Neuron (in vitro differentiated cells): ENCODE measurements around the gene SFXN5.

Experiments used
- H2AFZ ChIP-seq: one replicate; pipeline ENCODE4 v1.6.1; 2013; ENCODE audit warnings: low read depth, mild to moderate bottlenecking, inconsistent platforms, low read length, moderate library complexity
- H3K27me3 ChIP-seq: one replicate; pipeline ENCODE4 v1.6.1; 2013; ENCODE audit warnings: low read length; ENCODE audit not compliant: insufficient read depth
- H3K36me3 ChIP-seq: one replicate; pipeline ENCODE4 v1.6.1; 2013; ENCODE audit warnings: low read length; ENCODE audit not compliant: insufficient read depth
- H3K4me1 ChIP-seq: one replicate; pipeline ENCODE4 v1.6.1; 2013; ENCODE audit warnings: low read length; ENCODE audit not compliant: insufficient read depth
- H3K4me3 ChIP-seq: 2 replicates; pipeline ENCODE4 v1.5.1; 2013; ENCODE audit warnings: mild to moderate bottlenecking, low read length, moderate library complexity
- H3K9me3 ChIP-seq: one replicate; pipeline ENCODE4 v1.6.1; 2013; ENCODE audit warnings: low read length

Gene SFXN5

GRCh38 chr2:73037947-73038585, 33.4 kb downstream of the SFXN5 start:
- Histone ChIP-seq H3K4me3 (no peak overlapping the region), H3K36me3 (no peaks in the 10 kb centered on the region), H3K9me3 (no peaks in the 10 kb centered on the region), H2AFZ (no peak overlapping the region), H3K4me1 (no peaks in the 10 kb centered on the region), H3K27me3 (no peaks in the 10 kb centered on the region)

DNA sequence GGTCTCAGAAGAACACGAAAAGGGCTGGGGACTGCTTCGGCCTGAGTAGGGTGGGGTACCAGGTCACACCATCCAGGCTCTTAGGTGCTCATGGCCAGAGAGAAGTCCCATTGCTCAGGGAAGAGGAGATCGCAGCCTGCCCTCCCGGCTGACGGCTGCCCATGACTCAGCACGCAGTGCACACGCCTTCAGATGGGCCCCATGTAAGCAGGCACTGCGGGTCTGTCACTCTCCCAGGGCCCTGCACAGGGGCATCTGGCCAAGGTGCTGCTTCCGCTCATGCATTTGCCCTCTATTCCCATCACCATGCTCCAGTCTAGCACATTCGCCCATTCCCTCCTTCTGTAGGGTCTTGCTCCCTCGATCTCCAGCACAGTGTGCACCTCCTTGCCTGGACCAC, 34.7 kb downstream of the SFXN5 start:
- no peaks in the 10 kb centered on the region for H3K9me3 ChIP-seq
- no peaks in the 10 kb centered on the region for H3K36me3 ChIP-seq
- H3K4me1 ChIP-seq, result no peaks in the 10 kb centered on the region
- H3K27me3 ChIP-seq, result no peaks in the 10 kb centered on the region
- H3K4me3 ChIP-seq, result no peak overlapping the region
- H2AFZ ChIP-seq, result no peak overlapping the region

DNA sequence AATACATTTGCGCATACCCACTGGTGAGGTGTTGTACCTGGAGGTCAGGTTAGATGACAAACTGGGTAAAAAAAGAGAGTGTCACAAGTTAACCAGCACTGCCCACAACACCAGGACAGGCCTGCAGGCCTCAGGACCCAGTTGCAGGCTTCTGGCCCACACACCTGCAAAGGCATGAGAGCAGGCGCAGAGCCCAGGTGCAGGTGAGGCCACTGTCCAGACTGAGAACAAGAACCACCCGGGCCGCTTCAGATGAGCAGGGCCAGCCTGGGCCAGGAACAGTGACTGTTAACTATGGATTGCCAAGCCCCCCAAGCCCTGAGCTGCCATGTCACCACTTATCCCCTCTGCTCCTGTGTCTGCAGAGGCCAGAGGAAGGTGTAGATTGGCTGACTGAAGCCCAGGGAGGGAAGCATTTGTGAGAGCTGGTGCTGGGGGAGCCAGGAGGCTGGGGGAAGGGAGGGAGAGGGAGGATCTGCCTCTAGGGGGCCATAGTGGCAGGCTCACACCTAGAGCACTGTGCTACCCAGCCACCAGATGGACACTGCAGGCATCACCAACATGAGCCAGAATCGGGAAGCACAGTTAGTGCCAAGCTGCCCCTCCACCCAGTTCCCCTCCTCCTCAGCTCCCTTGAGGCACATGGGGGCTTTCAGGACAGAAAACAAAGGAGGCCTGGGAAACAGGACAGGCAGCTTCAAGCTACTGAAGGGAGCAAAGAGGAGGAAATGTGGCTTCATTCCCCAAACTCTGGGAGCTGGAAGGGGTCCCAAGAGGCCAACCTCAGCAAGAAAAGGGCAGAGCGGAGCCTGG, 35.4 kb downstream of the SFXN5 start:
- Histone ChIP-seq H3K9me3 (no peaks in the 10 kb centered on the region), H3K27me3 (no peaks in the 10 kb centered on the region), H3K4me1 (no peaks in the 10 kb centered on the region), H3K4me3 (no peak overlapping the region), H2AFZ (no peak overlapping the region), H3K36me3 (no peaks in the 10 kb centered on the region)

DNA sequence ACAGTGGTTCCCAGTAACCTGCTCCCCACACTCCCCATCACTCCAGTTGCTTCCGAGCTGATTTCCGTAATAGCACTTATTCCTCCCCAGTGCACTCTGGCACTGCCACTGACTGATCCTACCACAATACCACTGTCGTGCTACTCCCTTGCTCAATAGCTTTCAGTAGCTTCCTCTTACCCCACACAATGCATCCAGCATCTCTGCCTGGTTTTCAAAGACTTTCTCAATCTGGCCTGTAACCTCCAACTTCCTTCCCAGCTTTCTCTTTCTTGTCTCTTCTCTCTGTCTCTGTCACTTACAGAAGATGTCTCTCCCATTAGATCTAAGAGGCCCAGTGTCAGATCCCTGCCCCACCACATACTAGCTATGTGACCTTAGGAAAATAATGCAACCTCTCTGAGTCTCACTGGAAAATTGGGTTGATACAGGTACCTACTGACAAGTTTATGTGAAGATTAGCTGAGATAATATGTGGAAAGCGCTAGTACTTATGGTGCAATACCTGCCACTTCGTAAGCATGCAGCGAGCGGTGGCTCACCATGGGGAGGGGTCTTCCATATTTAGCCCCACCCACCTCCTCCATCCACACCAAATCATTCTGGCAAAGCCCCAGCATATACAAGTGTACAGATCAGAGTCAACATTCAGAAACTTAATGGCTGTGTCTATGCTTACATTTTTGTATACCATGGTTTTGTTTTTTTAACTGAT, 36.7 kb downstream of the SFXN5 start:
- H3K27me3 ChIP-seq, result no peaks in the 10 kb centered on the region
- no peak overlapping the region for H2AFZ ChIP-seq
- no peaks in the 10 kb centered on the region for H3K36me3 ChIP-seq
- H3K9me3 ChIP-seq, result no peaks in the 10 kb centered on the region
- no peaks in the 10 kb centered on the region for H3K4me1 ChIP-seq
- no peak overlapping the region for H3K4me3 ChIP-seq

- Histone ChIP-seq H2AFZ (no peak overlapping the region), H3K36me3 (no peaks in the 10 kb centered on the region), H3K27me3 (no peaks in the 10 kb centered on the region), H3K4me1 (no peaks in the 10 kb centered on the region), H3K4me3 (no peak overlapping the region), H3K9me3 (no peaks in the 10 kb centered on the region)
Measured at GRCh38 chr2:73033766-73034381, 37.6 kb downstream of the SFXN5 start.

- H3K36me3 ChIP-seq, result no peaks in the 10 kb centered on the region
- no peaks in the 10 kb centered on the region for H3K27me3 ChIP-seq
- H3K4me3 ChIP-seq, result no peak overlapping the region
- H2AFZ ChIP-seq, result no peak overlapping the region
- no peaks in the 10 kb centered on the region for H3K4me1 ChIP-seq
- no peaks in the 10 kb centered on the region for H3K9me3 ChIP-seq
Measured at GRCh38 chr2:73033142-73033765, 38.3 kb downstream of the SFXN5 start.

DNA sequence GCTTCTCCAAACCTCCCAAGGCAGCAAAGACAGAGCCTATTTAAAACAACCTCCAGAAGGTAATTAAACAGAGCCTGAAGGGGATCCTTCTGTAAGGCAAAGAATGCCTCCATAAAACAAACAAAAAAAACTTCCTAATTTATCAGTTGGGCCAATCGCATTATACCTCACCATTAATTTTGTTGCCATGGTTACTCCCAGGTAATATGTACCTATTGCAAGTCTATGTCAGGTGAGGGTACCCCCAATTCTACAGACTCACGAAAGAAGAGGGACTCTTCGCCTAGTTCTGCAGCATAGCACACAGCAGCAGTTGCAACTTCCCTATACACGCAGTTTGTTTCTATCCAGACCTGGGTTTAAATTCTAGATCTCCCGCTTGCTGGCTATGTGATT, 38.8 kb downstream of the SFXN5 start:
- no peaks in the 10 kb centered on the region for H3K27me3 ChIP-seq
- no peak overlapping the region for H2AFZ ChIP-seq
- no peaks in the 10 kb centered on the region for H3K36me3 ChIP-seq
- no peak overlapping the region for H3K4me3 ChIP-seq
- H3K4me1 ChIP-seq, result no peaks in the 10 kb centered on the region
- H3K9me3 ChIP-seq, result no peaks in the 10 kb centered on the region

DNA sequence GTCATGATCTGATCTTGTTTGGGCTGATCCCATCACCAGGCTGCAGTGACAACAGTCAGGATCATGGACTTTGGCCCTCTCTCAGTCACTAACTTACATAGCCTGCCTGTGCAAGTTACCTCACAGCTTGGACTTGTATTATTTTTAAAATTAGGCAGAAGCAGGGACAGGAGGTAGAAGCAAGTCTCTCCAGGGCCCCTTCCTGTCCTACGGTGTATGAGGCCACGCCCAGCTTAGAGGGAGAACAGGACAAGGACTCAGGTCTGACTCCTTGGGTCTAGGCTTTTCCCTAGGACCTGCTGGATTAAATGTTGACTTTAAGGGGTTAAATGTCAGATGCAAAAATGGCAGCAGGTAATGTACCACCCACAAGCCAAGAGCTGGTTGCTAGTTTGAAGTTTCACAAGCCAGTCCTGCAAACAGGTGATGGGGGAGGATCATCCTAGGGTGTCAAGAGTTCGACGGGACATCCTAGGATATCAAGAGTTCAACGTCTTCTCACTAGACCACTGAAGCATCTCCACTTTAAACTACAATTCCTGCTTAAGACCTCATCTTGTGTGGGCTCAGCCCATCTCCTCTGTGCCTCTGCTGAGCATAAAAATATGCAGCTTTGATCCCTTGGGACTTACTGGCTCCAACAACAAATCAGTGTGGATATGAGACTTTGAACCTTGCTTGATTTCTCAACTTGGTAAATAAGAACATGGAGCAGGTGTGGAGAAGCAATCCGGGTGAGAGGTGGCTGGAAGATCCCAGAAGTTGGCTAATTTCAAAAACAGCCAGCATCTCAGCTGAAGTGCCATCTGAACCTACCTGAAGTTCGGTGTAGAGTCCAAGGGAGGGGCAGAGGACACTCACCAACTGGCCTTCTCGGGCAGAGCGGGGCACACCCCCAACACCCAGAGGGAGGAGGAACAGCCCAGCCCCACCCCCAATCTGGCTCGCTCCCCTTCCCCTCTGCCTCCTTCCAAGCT, 39.5 kb downstream of the SFXN5 start:
- H3K36me3 ChIP-seq, result no peaks in the 10 kb centered on the region
- no peaks in the 10 kb centered on the region for H3K4me1 ChIP-seq
- H2AFZ ChIP-seq, result no peak overlapping the region
- no peaks in the 10 kb centered on the region for H3K9me3 ChIP-seq
- no peak overlapping the region for H3K4me3 ChIP-seq
- H3K27me3 ChIP-seq, result no peaks in the 10 kb centered on the region

- H3K4me3 ChIP-seq, result no peak overlapping the region
- no peaks in the 10 kb centered on the region for H3K9me3 ChIP-seq
- H3K4me1 ChIP-seq, result no peaks in the 10 kb centered on the region
- no peaks in the 10 kb centered on the region for H3K36me3 ChIP-seq
- H2AFZ ChIP-seq, result no peak overlapping the region
- no peaks in the 10 kb centered on the region for H3K27me3 ChIP-seq
Measured at GRCh38 chr2:73031095-73031678, 40.3 kb downstream of the SFXN5 start.

- Histone ChIP-seq H3K4me3 (no peak overlapping the region), H3K27me3 (no peaks in the 10 kb centered on the region), H3K9me3 (no peaks in the 10 kb centered on the region), H3K36me3 (no peaks in the 10 kb centered on the region), H2AFZ (no peak overlapping the region), H3K4me1 (no peaks in the 10 kb centered on the region)
Measured at GRCh38 chr2:73028841-73029240, 42.7 kb downstream of the SFXN5 start.

- Histone ChIP-seq H3K36me3 (no peaks in the 10 kb centered on the region), H3K9me3 (no peaks in the 10 kb centered on the region), H3K4me3 (no peak overlapping the region), H3K27me3 (no peaks in the 10 kb centered on the region), H3K4me1 (no peaks in the 10 kb centered on the region), H2AFZ (no peak overlapping the region)
Measured at GRCh38 chr2:73027340-73027739, 44.2 kb downstream of the SFXN5 start.

- H3K9me3 ChIP-seq, result no peaks in the 10 kb centered on the region
- peaks cover 8% of the 10 kb centered on the region for H3K4me1 ChIP-seq
- H3K4me3 ChIP-seq, result no peak overlapping the region
- H2AFZ ChIP-seq, result no peak overlapping the region
- H3K27me3 ChIP-seq, result no peaks in the 10 kb centered on the region
- peaks cover 3% of the 10 kb centered on the region for H3K36me3 ChIP-seq
Measured at GRCh38 chr2:73023497-73023896, 48.0 kb downstream of the SFXN5 start.
